Left hindlimb (tissue), 1 donor: ENCODE results near the gene PPFIBP1.
"Not testable (repeated sequence)": the region's sequence is repeated elsewhere in the genome, so short reads cannot be mapped to it uniquely, and the experiment has no call there.

Source experiments
- DNase-seq: peaks from one replicate; pipeline ENCODE4 v3.0.0-alpha.2; 2018

PPFIBP1 gene

GRCh38 chr12:27631813-27632491 lies 107.9 kb downstream of the PPFIBP1 start:
- DNase-seq: no peak

GRCh38 chr12:27635349-27635972 lies 111.5 kb downstream of the PPFIBP1 start:
- DNase-seq: no peak

- DNase-seq: not testable (repeated sequence)
Measured at GRCh38 chr12:27636569-27636968, 112.6 kb downstream of the PPFIBP1 start.

GRCh38 chr12:27637524-27637923 lies 113.5 kb downstream of the PPFIBP1 start:
- no peak for DNase-seq

GRCh38 chr12:27639265-27639664 lies 115.3 kb downstream of the PPFIBP1 start:
- DNase-seq: no peak

GRCh38 chr12:27640566-27641200 lies 116.7 kb downstream of the PPFIBP1 start:
- not testable (repeated sequence) for DNase-seq

- DNase-seq: not testable (repeated sequence)
Measured at GRCh38 chr12:27642361-27642760, 118.4 kb downstream of the PPFIBP1 start.

GRCh38 chr12:27642892-27643291 lies 118.9 kb downstream of the PPFIBP1 start:
- not testable (repeated sequence) for DNase-seq

- DNase-seq: no peak
Measured at GRCh38 chr12:27644158-27644845, 120.3 kb downstream of the PPFIBP1 start.

- DNase-seq: no peak
Measured at GRCh38 chr12:27645671-27646070, 121.7 kb downstream of the PPFIBP1 start.

GRCh38 chr12:27646149-27646548 lies 122.1 kb downstream of the PPFIBP1 start:
- DNase-seq: no peak

GRCh38 chr12:27650011-27650410 lies 126.0 kb downstream of the PPFIBP1 start:
- no peak for DNase-seq

GRCh38 chr12:27651201-27651600 lies 127.2 kb downstream of the PPFIBP1 start:
- no peak for DNase-seq

GRCh38 chr12:27652174-27652763 lies 128.3 kb downstream of the PPFIBP1 start:
- DNase-seq: peak; percentile 45

- DNase-seq: no peak
Measured at GRCh38 chr12:27653661-27654060, 129.7 kb downstream of the PPFIBP1 start.

- DNase-seq: not testable (repeated sequence)
Measured at GRCh38 chr12:27655476-27655875, 131.5 kb downstream of the PPFIBP1 start.

GRCh38 chr12:27657296-27657695 lies 133.3 kb downstream of the PPFIBP1 start:
- DNase-seq: no peak

- no peak for DNase-seq
Measured at GRCh38 chr12:27665704-27666103, 141.7 kb downstream of the PPFIBP1 start.

GRCh38 chr12:27666510-27666909 lies 142.5 kb downstream of the PPFIBP1 start:
- DNase-seq: no peak

- DNase-seq: no peak
Measured at GRCh38 chr12:27667540-27667939, 143.5 kb downstream of the PPFIBP1 start.

GRCh38 chr12:27672051-27672450 lies 148.0 kb downstream of the PPFIBP1 start:
- DNase-seq: no peak

GRCh38 chr12:27672643-27673042 lies 148.6 kb downstream of the PPFIBP1 start:
- DNase-seq: no peak

- DNase-seq: no peak
Measured at GRCh38 chr12:27673101-27673718, 149.2 kb downstream of the PPFIBP1 start.
